GM12891 (cell line): ENCODE results near the gene FAM149A.

Experiments
- PAX5 ChIP-seq: IDR thresholded peaks from 2 replicates; pipeline ENCODE4 v1.6.1; 2011; ENCODE audit warnings: low read length, moderate library complexity, mild to moderate bottlenecking; ENCODE audit not compliant: insufficient read depth, severe bottlenecking
- POLR2A ChIP-seq: IDR thresholded peaks from 2 replicates; pipeline ENCODE4 v1.6.1; 2011; ENCODE audit warnings: low read depth, low read length, control low read depth
- POLR2AphosphoS5 ChIP-seq: IDR thresholded peaks from 2 replicates; pipeline ENCODE4 v1.6.1; 2011; ENCODE audit warnings: low read depth, low read length, control low read depth
- POU2F2 ChIP-seq: IDR thresholded peaks from 2 replicates; pipeline ENCODE4 v1.6.1; 2011; ENCODE audit warnings: low read depth, mild to moderate bottlenecking, control low read depth, low read length, moderate library complexity
- SPI1 ChIP-seq: IDR thresholded peaks from 2 replicates; pipeline ENCODE4 v1.6.1; 2011; ENCODE audit warnings: low read depth, low read length, control low read depth
- TAF1 ChIP-seq: IDR thresholded peaks from 2 replicates; pipeline ENCODE4 v1.6.1; 2011; ENCODE audit warnings: low read depth, low read length, control low read depth

GRCh38 chr4:186061921-186062320 lies 42.6 kb upstream of the FAM149A start:
- no peak for TF ChIP-seq TAF1
- TF ChIP-seq POLR2A = no peak
- TF ChIP-seq POLR2AphosphoS5 = no peak
- peak; percentile 78 for TF ChIP-seq SPI1
- no peak for TF ChIP-seq POU2F2
- no peak for TF ChIP-seq PAX5
